ENCODE results near the gene NDRG3.

The NDRG3 gene

GRCh38 chr20:36745927-36746659 is at the start of gene NDRG3:
Gene NDRG3, minus strand, starts transcription at chr20:36746090. Its CDS starts 24,355 bp downstream, at chr20:36721735.
- DNase-seq (ENCODE audit: low read depth in 2 of 2), result peak; percentile 82 to 83

- DNase-seq (ENCODE audit: low read depth in 2 of 2), result no peak
These were observed 48.2 kb upstream of the NDRG3 start for GRCh38 chr20:36794116-36794474.

GRCh38 chr20:36793294-36794115 is 47.6 kb upstream of the NDRG3 start:
- DNase-seq (ENCODE audit: low read depth in 2 of 2), result no peak

- DNase-seq (ENCODE audit: low read depth in 2 of 2), result no peak
These were observed 46.5 kb upstream of the NDRG3 start for GRCh38 chr20:36792422-36792821.

GRCh38 chr20:36791862-36792261 is 46.0 kb upstream of the NDRG3 start:
- no peak for DNase-seq (ENCODE audit: low read depth in 2 of 2)

- no peak for DNase-seq (ENCODE audit: low read depth in 2 of 2)
These were observed 40.8 kb upstream of the NDRG3 start for GRCh38 chr20:36786663-36787062.

- DNase-seq (ENCODE audit: low read depth in 2 of 2), result no peak
These were observed 40.4 kb upstream of the NDRG3 start for GRCh38 chr20:36786246-36786645.

GRCh38 chr20:36785308-36785707 is 39.4 kb upstream of the NDRG3 start:
- DNase-seq (ENCODE audit: low read depth in 2 of 2), result no peak

- DNase-seq (ENCODE audit: low read depth in 2 of 2), result no peak
These were observed 39.0 kb upstream of the NDRG3 start for GRCh38 chr20:36784900-36785299.

- no peak for DNase-seq (ENCODE audit: low read depth in 2 of 2)
These were observed 38.2 kb upstream of the NDRG3 start for GRCh38 chr20:36784116-36784515.

- no peak for DNase-seq (ENCODE audit: low read depth in 2 of 2)
These were observed 33.8 kb upstream of the NDRG3 start for GRCh38 chr20:36779656-36780025.

GRCh38 chr20:36778831-36779655 is 33.2 kb upstream of the NDRG3 start:
- DNase-seq (ENCODE audit: low read depth in 2 of 2), result no peak

- no peak for DNase-seq (ENCODE audit: low read depth in 2 of 2)
These were observed 31.7 kb upstream of the NDRG3 start for GRCh38 chr20:36777576-36777975.

- no peak for DNase-seq (ENCODE audit: low read depth in 2 of 2)
These were observed 31.3 kb upstream of the NDRG3 start for GRCh38 chr20:36777167-36777566.

GRCh38 chr20:36775826-36776225 is 29.9 kb upstream of the NDRG3 start:
- DNase-seq (ENCODE audit: low read depth in 2 of 2), result no peak

GRCh38 chr20:36775196-36775595 is 29.3 kb upstream of the NDRG3 start:
- no peak for DNase-seq (ENCODE audit: low read depth in 2 of 2)

- peak; percentile 98 for DNase-seq (ENCODE audit: low read depth in 2 of 2)
These were observed 27.9 kb upstream of the NDRG3 start, which contains the start of gene DSN1 for GRCh38 chr20:36773597-36774390. Gene DSN1, minus strand, starts transcription at chr20:36773763. Its CDS starts 2,305 bp downstream, at chr20:36771458.

GRCh38 chr20:36773107-36773596 is 27.3 kb upstream of the NDRG3 start:
- DNase-seq (ENCODE audit: low read depth in 2 of 2), result no peak

- no peak for DNase-seq (ENCODE audit: low read depth in 2 of 2)
These were observed 24.8 kb upstream of the NDRG3 start for GRCh38 chr20:36770680-36771079.

GRCh38 chr20:36768768-36769430 is 23.0 kb upstream of the NDRG3 start:
- no peak for DNase-seq (ENCODE audit: low read depth in 2 of 2)

GRCh38 chr20:36761125-36761524 is 15.2 kb upstream of the NDRG3 start:
- DNase-seq (ENCODE audit: low read depth in 2 of 2), result no peak

Data from stimulated activated CD8-positive, alpha-beta memory T cell treated with anti-CD3 and anti-CD28 coated beads, Interleukin-7, amount 100 ng/mL, for 1 hour (primary cell).